ENCODE measurements around the gene DBI.
"Not testable (repeated sequence)": the region's sequence is repeated elsewhere in the genome, so short reads cannot be mapped to it uniquely, and the experiment has no call there.

DBI gene

GRCh38 chr2:119402106-119402505, 35.3 kb downstream of the DBI start:
- H3K36me3 Mint-ChIP-seq, result no peaks in the 10 kb centered on the region
- DNase-seq (ENCODE audit: low spot score in 2 of 2) (no peak), ATAC-seq (ENCODE audit: low read depth) (no peak)
- H3K27me3 Mint-ChIP-seq, result peaks cover 7% of the 10 kb centered on the region
- H3K9me3 Mint-ChIP-seq, result peaks cover 2% of the 10 kb centered on the region
- H3K4me1 Mint-ChIP-seq, result no peaks in the 10 kb centered on the region
- no peak overlapping the region for H3K27ac Mint-ChIP-seq
- H3K4me3 Mint-ChIP-seq, result no peak overlapping the region

- Mint-ChIP-seq H3K9me3 (peaks cover 2% of the 10 kb centered on the region), H3K4me1 (peaks cover 3% of the 10 kb centered on the region), H3K27me3 (peaks cover 7% of the 10 kb centered on the region), H3K4me3 (no peak overlapping the region), H3K27ac (no peak overlapping the region), H3K36me3 (no peaks in the 10 kb centered on the region)
- DNase-seq (ENCODE audit: low spot score in 2 of 2) (no peak), ATAC-seq (ENCODE audit: low read depth) (no peak)
Observed at GRCh38 chr2:119402645-119403560, 36.1 kb downstream of the DBI start.

DNA sequence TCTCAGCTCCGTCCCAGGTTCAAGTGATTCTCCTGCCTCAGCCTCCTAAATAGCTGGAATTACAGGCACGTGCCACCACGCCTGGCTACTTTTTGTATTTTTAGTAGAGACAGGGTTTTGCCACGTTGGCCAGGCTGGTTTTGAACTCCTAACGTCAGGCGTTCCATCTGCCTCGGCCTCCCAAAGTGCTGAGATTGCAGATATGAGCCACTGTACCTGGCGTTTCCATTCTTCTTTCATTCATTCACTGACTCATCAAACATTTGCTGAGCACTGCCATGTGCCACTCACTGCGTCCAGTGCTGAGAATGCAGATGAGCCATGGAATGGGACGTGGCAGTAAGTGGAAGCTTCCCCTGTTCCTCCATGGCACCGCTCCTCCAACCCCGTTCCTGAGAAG, 36.8 kb downstream of the DBI start:
- H3K9me3 Mint-ChIP-seq; H3K4me1 Mint-ChIP-seq; DNase-seq (ENCODE audit: low spot score in 2 of 2); H3K27me3 Mint-ChIP-seq; H3K27ac Mint-ChIP-seq; ATAC-seq (ENCODE audit: low read depth); H3K36me3 Mint-ChIP-seq; H3K4me3 Mint-ChIP-seq: not testable (repeated sequence)

GRCh38 chr2:119405151-119405550, 38.4 kb downstream of the DBI start:
- Mint-ChIP-seq H3K36me3 (no peaks in the 10 kb centered on the region), H3K27ac (no peak overlapping the region), H3K27me3 (peaks cover 2% of the 10 kb centered on the region), H3K4me3 (no peak overlapping the region), H3K4me1 (peaks cover 3% of the 10 kb centered on the region), H3K9me3 (peaks cover 2% of the 10 kb centered on the region)
- ATAC-seq (ENCODE audit: low read depth), result no peak
- no peak for DNase-seq (ENCODE audit: low spot score in 2 of 2)

GRCh38 chr2:119407430-119408220, 40.8 kb downstream of the DBI start:
- ATAC-seq (ENCODE audit: low read depth), result peak; percentile 31
- H3K36me3 Mint-ChIP-seq, result no peaks in the 10 kb centered on the region
- peaks cover 2% of the 10 kb centered on the region for H3K27me3 Mint-ChIP-seq
- DNase-seq (ENCODE audit: low spot score in 2 of 2), result peak; percentile 40 to 51
- peaks cover 3% of the 10 kb centered on the region for H3K4me1 Mint-ChIP-seq
- H3K9me3 Mint-ChIP-seq, result peaks cover 2% of the 10 kb centered on the region
- no peak overlapping the region for H3K27ac Mint-ChIP-seq
- no peak overlapping the region for H3K4me3 Mint-ChIP-seq

DNA sequence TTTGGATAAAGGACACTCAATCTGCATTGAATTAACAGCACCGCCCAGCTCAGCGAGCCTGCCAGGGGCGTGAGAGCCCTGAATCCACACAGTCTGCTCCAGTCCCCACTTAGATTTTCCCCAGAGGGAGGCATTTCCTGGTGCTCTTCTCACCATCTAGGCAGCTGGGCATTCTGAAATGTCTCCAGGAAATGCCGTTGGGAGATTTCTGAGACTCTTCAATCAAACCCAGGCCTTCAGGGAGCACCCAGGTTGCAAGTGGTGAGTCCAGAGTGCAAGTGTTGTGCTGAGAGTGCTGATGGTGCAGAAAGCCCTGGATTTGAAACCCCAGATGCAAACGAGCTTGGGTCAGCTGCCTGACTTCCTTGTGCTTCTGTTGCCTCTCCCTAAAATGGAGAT, 41.4 kb downstream of the DBI start:
- Mint-ChIP-seq H3K4me1 (peaks cover 3% of the 10 kb centered on the region), H3K36me3 (no peaks in the 10 kb centered on the region), H3K27me3 (peaks cover 2% of the 10 kb centered on the region), H3K9me3 (peaks cover 2% of the 10 kb centered on the region), H3K4me3 (no peak overlapping the region), H3K27ac (no peak overlapping the region)
- ATAC-seq (ENCODE audit: low read depth), result no peak
- DNase-seq (ENCODE audit: low spot score in 2 of 2), result no peak

DNA sequence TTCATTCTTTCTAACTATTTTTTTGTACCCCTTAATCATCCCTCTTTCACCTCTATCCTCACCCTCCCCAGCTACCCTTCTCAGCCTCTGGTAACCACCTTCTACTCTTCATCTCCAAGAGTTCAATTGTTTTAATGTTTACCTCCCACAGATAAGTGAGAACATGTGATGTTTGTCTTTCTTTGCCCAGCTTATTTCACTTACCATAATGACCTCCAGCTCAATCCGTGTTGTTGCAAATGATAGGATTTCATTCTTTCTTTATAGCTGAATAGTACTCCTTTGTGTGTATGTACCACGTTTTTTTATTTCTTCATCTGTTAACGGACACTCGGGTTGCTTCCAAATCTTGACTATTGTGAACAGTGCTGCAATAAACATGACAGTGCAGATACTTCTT, 42.7 kb downstream of the DBI start:
- Mint-ChIP-seq H3K9me3 (peaks cover 2% of the 10 kb centered on the region), H3K4me3 (no peak overlapping the region), H3K27ac (no peak overlapping the region), H3K4me1 (peaks cover 4% of the 10 kb centered on the region), H3K27me3 (peaks cover 2% of the 10 kb centered on the region), H3K36me3 (no peaks in the 10 kb centered on the region)
- DNase-seq (ENCODE audit: low spot score in 2 of 2), result no peak
- ATAC-seq (ENCODE audit: low read depth), result no peak

- no peak overlapping the region for H3K4me3 Mint-ChIP-seq
- ATAC-seq (ENCODE audit: low read depth), result peak; percentile 27
- H3K27ac Mint-ChIP-seq, result no peak overlapping the region
- peaks cover 7% of the 10 kb centered on the region for H3K27me3 Mint-ChIP-seq
- H3K9me3 Mint-ChIP-seq, result no peaks in the 10 kb centered on the region
- peaks cover 9% of the 10 kb centered on the region for H3K4me1 Mint-ChIP-seq
- no peaks in the 10 kb centered on the region for H3K36me3 Mint-ChIP-seq
- DNase-seq (ENCODE audit: low spot score in 2 of 2), result no peak
Observed at GRCh38 chr2:119414894-119415293, 48.1 kb downstream of the DBI start.

DNA sequence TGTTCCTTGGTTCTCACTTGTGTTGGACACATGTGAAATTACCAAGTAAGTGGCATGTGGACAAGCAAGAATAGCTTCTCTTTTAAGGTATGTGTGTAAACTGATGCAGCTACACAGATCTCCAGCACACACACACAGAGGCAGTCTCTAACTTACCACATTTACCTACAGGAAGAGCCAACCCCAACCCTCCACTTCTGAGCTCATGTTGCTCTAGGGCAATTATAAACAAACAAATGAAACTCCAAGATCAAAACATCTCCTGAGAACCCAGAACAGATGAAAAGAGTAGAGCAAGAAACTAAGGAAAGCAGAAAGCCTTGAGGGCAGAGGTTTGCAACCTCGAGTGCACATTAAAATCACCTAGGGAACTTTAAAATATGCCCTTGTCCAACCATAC, 48.9 kb downstream of the DBI start:
- H3K9me3 Mint-ChIP-seq, result no peaks in the 10 kb centered on the region
- no peaks in the 10 kb centered on the region for H3K36me3 Mint-ChIP-seq
- H3K4me1 Mint-ChIP-seq, result peaks cover 9% of the 10 kb centered on the region
- peaks cover 7% of the 10 kb centered on the region for H3K27me3 Mint-ChIP-seq
- no peak overlapping the region for H3K27ac Mint-ChIP-seq
- no peak for DNase-seq (ENCODE audit: low spot score in 2 of 2)
- H3K4me3 Mint-ChIP-seq, result no peak overlapping the region
- ATAC-seq (ENCODE audit: low read depth), result no peak

- Mint-ChIP-seq H3K27ac (no peak overlapping the region), H3K36me3 (no peaks in the 10 kb centered on the region), H3K4me3 (no peak overlapping the region), H3K4me1 (peaks cover 9% of the 10 kb centered on the region), H3K27me3 (peaks cover 7% of the 10 kb centered on the region), H3K9me3 (no peaks in the 10 kb centered on the region)
- DNase-seq (ENCODE audit: low spot score in 2 of 2) (no peak), ATAC-seq (ENCODE audit: low read depth) (no peak)
Observed at GRCh38 chr2:119416299-119416923, 49.6 kb downstream of the DBI start.

- H3K9me3 Mint-ChIP-seq, result peaks cover 6% of the 10 kb centered on the region
- H3K36me3 Mint-ChIP-seq, result peaks cover 3% of the 10 kb centered on the region
- no peak overlapping the region for H3K4me3 Mint-ChIP-seq
- H3K27ac Mint-ChIP-seq, result no peak overlapping the region
- ATAC-seq (ENCODE audit: low read depth), result no peak
- no peak for DNase-seq (ENCODE audit: low spot score in 2 of 2)
- H3K27me3 Mint-ChIP-seq, result peaks cover 13% of the 10 kb centered on the region
- H3K4me1 Mint-ChIP-seq, result peaks cover 9% of the 10 kb centered on the region
Observed at GRCh38 chr2:119417908-119418307, 51.1 kb downstream of the DBI start.

DNA sequence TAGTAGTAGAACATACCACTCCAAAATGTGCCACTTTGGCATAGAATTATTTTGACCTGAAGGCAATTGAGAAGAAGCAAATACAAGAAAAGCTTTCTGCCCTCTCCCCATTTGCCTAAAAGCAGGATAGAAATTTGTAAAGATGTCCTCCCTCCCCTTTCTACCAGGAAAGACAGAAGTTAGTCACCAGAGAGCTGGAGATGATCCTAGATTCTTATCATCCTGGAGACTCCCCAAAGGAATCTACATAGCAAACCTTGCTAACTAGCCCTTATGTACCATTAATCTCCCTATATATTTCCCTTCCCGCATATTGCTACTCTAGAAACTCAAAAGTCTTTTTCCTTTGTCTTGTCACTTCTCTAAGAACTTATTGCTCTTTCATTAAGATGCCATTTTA, 52.3 kb downstream of the DBI start:
- Mint-ChIP-seq H3K36me3 (peaks cover 3% of the 10 kb centered on the region), H3K9me3 (peaks cover 6% of the 10 kb centered on the region), H3K4me3 (no peak overlapping the region), H3K4me1 (peaks cover 9% of the 10 kb centered on the region), H3K27me3 (peaks cover 18% of the 10 kb centered on the region), H3K27ac (no peak overlapping the region)
- no peak for ATAC-seq (ENCODE audit: low read depth)
- no peak for DNase-seq (ENCODE audit: low spot score in 2 of 2)

DNA sequence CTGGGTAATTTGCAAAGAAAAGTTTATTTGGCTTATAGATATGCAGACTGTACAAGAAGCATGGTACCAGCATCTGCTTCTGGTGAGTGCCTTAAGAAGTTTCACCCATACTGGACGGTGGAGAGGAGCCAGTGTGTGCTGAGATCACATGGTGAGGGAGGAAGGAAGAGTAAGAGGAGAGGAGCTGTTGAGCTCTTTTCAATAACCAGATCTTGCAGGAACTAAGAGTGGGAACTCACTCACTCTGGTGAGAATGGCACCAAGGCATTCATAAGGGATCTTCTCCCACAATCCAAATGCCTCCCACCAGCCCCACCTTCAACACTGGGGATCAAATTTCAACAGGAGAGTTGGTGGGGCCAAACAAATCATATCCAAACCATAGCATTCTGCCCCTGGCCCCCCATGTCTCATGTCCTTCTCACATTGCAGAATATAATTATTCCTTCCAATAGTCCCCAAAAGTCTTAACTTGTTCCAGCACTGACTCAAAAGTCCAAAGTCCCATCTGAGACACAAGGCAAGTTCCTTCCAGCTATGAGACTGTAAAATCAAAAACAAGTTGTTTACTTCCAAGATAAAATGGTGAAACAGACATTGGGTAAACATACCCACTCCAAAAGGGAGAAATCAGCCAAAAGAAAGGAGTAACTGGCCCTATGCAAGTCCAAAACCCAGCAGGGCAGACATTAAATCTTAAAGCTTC, 53.2 kb downstream of the DBI start:
- peaks cover 5% of the 10 kb centered on the region for H3K4me1 Mint-ChIP-seq
- no peak for DNase-seq (ENCODE audit: low spot score in 2 of 2)
- peaks cover 18% of the 10 kb centered on the region for H3K27me3 Mint-ChIP-seq
- H3K9me3 Mint-ChIP-seq, result peaks cover 6% of the 10 kb centered on the region
- no peak overlapping the region for H3K4me3 Mint-ChIP-seq
- peaks cover 3% of the 10 kb centered on the region for H3K36me3 Mint-ChIP-seq
- H3K27ac Mint-ChIP-seq, result no peak overlapping the region
- ATAC-seq (ENCODE audit: low read depth), result no peak

All from memory B cell (primary cell).